MCF 10A (cell line): ENCODE measurements around the gene GDF2. TPM values are rescaled to one million over a fixed set of nuclear protein-coding genes. Genes with fewer than 3 reads are reported as not detected.

Experiments used
- BruUV-seq: library from RNA; stranded (reverse); fragments of 400-500 nt; replicated peaks from 2 replicates; lab custom pipeline; 2021; lab: Mats Ljungman, UMichigan
- CTCF ChIA-PET: fragments of 300-600 bp; sonication (Branson Sonifier 250); formaldehyde crosslinking; extraction: SDS; loops from one replicate; lab custom pipeline; 2021; ENCODE audit warnings: antibody characterized with exemption, inconsistent platforms; lab: Yijun Ruan, JAX
- POLR2A ChIA-PET: fragments of 300-600, 350-650 bp; sonication (Branson Sonifier 250); formaldehyde crosslinking; extraction: SDS; loops from one replicate; lab custom pipeline; 2020; ENCODE audit warnings: antibody characterized with exemption, inconsistent platforms; lab: Yijun Ruan, JAX
- DNase-seq: peaks from one replicate; pipeline ENCODE4 v3.0.0-alpha.2; 2018; ENCODE audit not compliant: unreplicated experiment
- H3K27ac Mint-ChIP-seq: one replicate; pipeline ENCODE4 v1.8.0; 2022; ENCODE audit warnings: mild to moderate bottlenecking, low read depth, mixed read lengths; ENCODE audit not compliant: unreplicated experiment
- H3K27me3 Mint-ChIP-seq: one replicate; pipeline ENCODE4 v1.8.0; 2022; ENCODE audit warnings: mixed read lengths; ENCODE audit not compliant: insufficient read depth, unreplicated experiment
- H3K36me3 Mint-ChIP-seq: one replicate; pipeline ENCODE4 v1.8.0; 2022; ENCODE audit warnings: mild to moderate bottlenecking, moderate library complexity, mixed read lengths; ENCODE audit not compliant: insufficient read depth, unreplicated experiment
- H3K4me1 Mint-ChIP-seq: one replicate; pipeline ENCODE4 v1.8.0; 2022; ENCODE audit warnings: mixed read lengths; ENCODE audit not compliant: insufficient read depth, unreplicated experiment
- H3K4me3 Mint-ChIP-seq: one replicate; pipeline ENCODE4 v1.8.0; 2022; ENCODE audit warnings: mild to moderate bottlenecking, moderate library complexity, mixed read lengths; ENCODE audit not compliant: unreplicated experiment
- H3K9me3 Mint-ChIP-seq: one replicate; pipeline ENCODE4 v1.8.0; 2022; ENCODE audit warnings: mixed read lengths; ENCODE audit not compliant: unreplicated experiment
- CTCF ChIP-seq: fragments of 200-600 bp; IDR thresholded peaks from one replicate; pipeline ENCODE4 v1.8.0; 2022; ENCODE audit warnings: antibody characterized with exemption, mild to moderate bottlenecking; ENCODE audit not compliant: unreplicated experiment
- intact Hi-C: fragments of 100-400 bp; cut with micrococcal nuclease; formaldehyde crosslinking; loops from 2 replicates; pipeline ENCODE4 v1.14.1; 2022
- total RNA-seq: library from RNA; stranded (reverse); gene quantifications from 2 replicates; pipeline ENCODE4 v1.2.3, GENCODE V29; 2022

The GDF2 gene
- total RNA-seq, 1 experiment from 2014 or later, result not detected

- TF ChIP-seq CTCF, result no peak
- no TSS peak for BruUV-seq
- Mint-ChIP-seq H3K27ac (no peak overlapping the region), H3K27me3 (no peaks in the 10 kb centered on the region), H3K9me3 (no peaks in the 10 kb centered on the region), H3K4me1 (no peaks in the 10 kb centered on the region), H3K4me3 (no peak overlapping the region), H3K36me3 (no peaks in the 10 kb centered on the region)
- intact Hi-C loops, result loop anchor here (10.0 kb wide), 1 partner anchor 324 kb away; no protein-coding TSS in a partner anchor
- CTCF ChIA-PET, result interaction anchor here (0.6 to 1.1 kb wide), 2 partner anchors 36 to 50 kb away, joined by 3 read pairs; no protein-coding TSS in a partner anchor
- POLR2A ChIA-PET, result no interaction called here
- DNase-seq, result no peak
Observed at GRCh38 chr10:47348661-47349470, 26.6 kb downstream of the GDF2 start.

- no peak for DNase-seq
- ChIA-PET CTCF (no interaction called here), POLR2A (no interaction called here)
- no peaks in the 10 kb centered on the region for H3K9me3 Mint-ChIP-seq
- BruUV-seq, result no TSS peak
- H3K27me3 Mint-ChIP-seq, result no peaks in the 10 kb centered on the region
- H3K4me1 Mint-ChIP-seq, result no peaks in the 10 kb centered on the region
- no peak overlapping the region for H3K27ac Mint-ChIP-seq
- H3K36me3 Mint-ChIP-seq, result no peaks in the 10 kb centered on the region
- intact Hi-C loops, result loop anchor here (10.0 kb wide), 1 partner anchor 325 kb away; no protein-coding TSS in a partner anchor
- H3K4me3 Mint-ChIP-seq, result no peak overlapping the region
- no peak for TF ChIP-seq CTCF
Observed at GRCh38 chr10:47349516-47349915, 27.3 kb downstream of the GDF2 start.

- no peak for TF ChIP-seq CTCF
- Mint-ChIP-seq H3K4me1 (no peaks in the 10 kb centered on the region), H3K4me3 (no peak overlapping the region), H3K27ac (no peak overlapping the region), H3K36me3 (no peaks in the 10 kb centered on the region), H3K27me3 (no peaks in the 10 kb centered on the region), H3K9me3 (no peaks in the 10 kb centered on the region)
- BruUV-seq, result no TSS peak
- no peak for DNase-seq
- ChIA-PET CTCF (no interaction called here), POLR2A (no interaction called here)
- intact Hi-C loops, result loop anchor here (10.0 kb wide), 1 partner anchor 325 kb away; no protein-coding TSS in a partner anchor
Observed at GRCh38 chr10:47349941-47350371, 27.7 kb downstream of the GDF2 start.

- Mint-ChIP-seq H3K4me1 (no peaks in the 10 kb centered on the region), H3K27me3 (no peaks in the 10 kb centered on the region), H3K27ac (no peak overlapping the region), H3K4me3 (no peak overlapping the region), H3K36me3 (no peaks in the 10 kb centered on the region), H3K9me3 (no peaks in the 10 kb centered on the region)
- intact Hi-C loops, result no loop called here
- CTCF ChIA-PET, result interaction anchor here (1.1 kb wide), 1 partner anchor 9 kb away, joined by 3 read pairs; no protein-coding TSS in a partner anchor
- no peak for TF ChIP-seq CTCF
- POLR2A ChIA-PET, result interaction anchor here (0.7 kb wide), 1 partner anchor 15 kb away, joined by 3 read pairs; no protein-coding TSS in a partner anchor
- no peak for DNase-seq
- no TSS peak for BruUV-seq
Observed at GRCh38 chr10:47350671-47351640, 28.7 kb downstream of the GDF2 start.
